ENCODE results near the gene METTL25. TPM values are rescaled to one million over a fixed set of nuclear protein-coding genes. Genes with fewer than 3 reads are reported as not detected.
A peak's percentile ranks its signal among the peaks of the same experiment; 100 is the strongest.

METTL25 gene, protein sequence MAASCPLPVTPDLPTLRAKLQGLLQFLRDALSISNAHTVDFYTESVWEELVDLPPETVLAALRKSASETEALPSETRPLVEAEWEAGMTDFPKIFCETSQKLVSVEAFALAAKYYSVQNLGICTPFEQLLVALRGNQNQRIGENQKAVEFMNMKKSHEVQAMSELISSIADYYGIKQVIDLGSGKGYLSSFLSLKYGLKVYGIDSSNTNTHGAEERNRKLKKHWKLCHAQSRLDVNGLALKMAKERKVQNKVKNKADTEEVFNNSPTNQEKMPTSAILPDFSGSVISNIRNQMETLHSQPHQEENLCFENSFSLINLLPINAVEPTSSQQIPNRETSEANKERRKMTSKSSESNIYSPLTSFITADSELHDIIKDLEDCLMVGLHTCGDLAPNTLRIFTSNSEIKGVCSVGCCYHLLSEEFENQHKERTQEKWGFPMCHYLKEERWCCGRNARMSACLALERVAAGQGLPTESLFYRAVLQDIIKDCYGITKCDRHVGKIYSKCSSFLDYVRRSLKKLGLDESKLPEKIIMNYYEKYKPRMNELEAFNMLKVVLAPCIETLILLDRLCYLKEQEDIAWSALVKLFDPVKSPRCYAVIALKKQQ
- 1 to 10 TPM; 5.1 to 5.4 TPM for total RNA-seq

GRCh38 chr12:82358200-82359114 lies at the start of gene METTL25, which contains the start of gene CCDC59:
Gene METTL25 (plus strand): TSS chr12:82358529. CDS start chr12:82358566, 37 bp downstream.
Gene CCDC59 (minus strand): TSS chr12:82358387. CDS start chr12:82358376, 11 bp downstream.
- Mint-ChIP-seq H3K4me1 (ENCODE audit: low read depth) (peaks cover 49% of the 10 kb centered on the region), H3K4me3 (peak within 1 kb of the TSS; percentile 87 to 92), H3K36me3 (ENCODE audit: insufficient read depth in 2 of 2) (peaks cover 5 to 37% of the 10 kb centered on the region in 2 donors)

GRCh38 chr12:82314406-82314892 lies 43.9 kb upstream of the METTL25 start:
- Mint-ChIP-seq H3K27ac (no peak overlapping the region), H3K27me3 (ENCODE audit: low read depth) (no peaks in the 10 kb centered on the region), H3K4me3 (no peak overlapping the region), H3K9me3 (peaks cover 4 to 11% of the 10 kb centered on the region in 2 donors), H3K36me3 (ENCODE audit: insufficient read depth in 2 of 2) (peaks cover 0 to 3% of the 10 kb centered on the region in 2 donors), H3K4me1 (ENCODE audit: low read depth) (no peaks in the 10 kb centered on the region)
- ATAC-seq (replicated peaks in 1 of 2) (no peak), DNase-seq (no peak)

More at GRCh38 chr12:82358200-82359114, at the start of gene METTL25, which contains the start of gene CCDC59:
- H3K27ac Mint-ChIP-seq: peak within 1 kb of the TSS; percentile 96
- no peaks in the 10 kb centered on the region for H3K27me3 Mint-ChIP-seq (ENCODE audit: low read depth)
- DNase-seq (peak; percentile 95 to 96), ATAC-seq (replicated peaks in 1 of 2) (peak; percentile 94)
- no peaks in the 10 kb centered on the region for H3K9me3 Mint-ChIP-seq

GRCh38 chr12:82319276-82319675 lies 39.1 kb upstream of the METTL25 start:
- H3K4me3 Mint-ChIP-seq: no peak overlapping the region
- H3K27me3 Mint-ChIP-seq (ENCODE audit: low read depth): no peaks in the 10 kb centered on the region
- no peaks in the 10 kb centered on the region for H3K9me3 Mint-ChIP-seq
- no peak for ATAC-seq (replicated peaks in 1 of 2)
- H3K36me3 Mint-ChIP-seq (ENCODE audit: insufficient read depth in 2 of 2): no peaks in the 10 kb centered on the region
- H3K27ac Mint-ChIP-seq: no peak overlapping the region
- no peak for DNase-seq
- no peaks in the 10 kb centered on the region for H3K4me1 Mint-ChIP-seq (ENCODE audit: low read depth)

DNA sequence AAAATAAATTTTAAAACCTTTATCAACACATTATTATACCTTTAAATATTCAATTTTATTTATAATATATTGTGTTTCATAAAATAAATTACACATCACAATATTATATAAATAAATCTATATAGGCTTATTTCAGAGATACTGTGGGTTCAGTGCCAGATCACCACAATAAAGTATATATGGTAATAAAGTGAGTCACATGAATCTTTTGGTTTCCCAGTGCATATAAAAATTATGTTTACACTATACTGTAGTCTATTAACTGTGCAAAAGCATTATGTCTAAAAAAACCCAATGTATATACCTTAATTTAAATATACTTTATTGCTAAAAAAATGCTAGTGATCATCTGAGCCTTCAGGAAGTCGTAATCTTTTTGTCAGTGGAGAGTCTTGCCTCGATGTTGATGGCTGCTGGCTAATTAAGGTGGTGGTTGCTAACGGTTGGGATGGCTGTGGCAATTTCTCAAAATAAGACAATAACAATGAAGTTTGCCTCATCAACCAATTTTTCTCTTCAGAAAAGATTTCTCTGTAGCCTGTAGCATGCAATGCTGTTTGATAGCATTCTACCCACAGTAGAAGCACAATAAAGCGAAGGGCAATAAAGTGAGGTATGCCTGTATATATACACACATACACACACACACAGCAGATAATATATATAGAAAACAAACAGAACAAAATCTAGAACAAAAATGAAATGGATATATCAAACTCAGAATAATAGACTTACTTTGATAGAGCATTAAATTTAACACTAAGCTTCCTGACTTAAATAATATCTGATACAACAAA lies 32.6 kb upstream of the METTL25 start:
- Mint-ChIP-seq H3K4me1 (ENCODE audit: low read depth) (no peaks in the 10 kb centered on the region), H3K4me3 (no peak overlapping the region), H3K27me3 (ENCODE audit: low read depth) (no peaks in the 10 kb centered on the region), H3K9me3 (no peaks in the 10 kb centered on the region), H3K27ac (no peak overlapping the region), H3K36me3 (ENCODE audit: insufficient read depth in 2 of 2) (no peaks in the 10 kb centered on the region)
- ATAC-seq (replicated peaks in 1 of 2): no peak
- DNase-seq: no peak

DNA sequence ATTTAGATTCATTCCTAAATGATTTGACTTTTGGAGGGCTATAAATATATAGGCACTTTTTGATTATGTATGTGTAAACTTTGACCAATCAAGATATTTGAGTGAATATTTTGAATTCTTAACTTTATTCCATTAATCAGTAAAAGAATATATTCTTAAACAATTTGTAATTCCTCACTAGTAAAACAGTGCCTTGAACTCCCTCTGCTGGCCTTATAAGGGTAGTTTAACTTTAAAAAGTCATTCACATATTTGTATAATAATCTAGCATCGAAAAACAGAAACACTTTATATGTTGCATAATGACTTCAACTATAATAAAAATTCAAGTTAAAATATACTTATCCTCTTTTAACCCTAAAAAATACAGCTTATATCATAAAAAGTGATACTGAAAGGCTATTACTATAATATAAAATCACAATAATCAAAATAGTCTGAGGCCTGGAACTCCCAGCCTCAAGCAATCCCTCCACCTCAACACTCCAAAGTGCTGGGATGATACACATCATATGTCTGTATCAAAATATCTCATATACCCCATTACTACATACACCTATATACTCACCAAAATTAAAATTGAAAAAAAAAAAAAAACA lies 31.3 kb upstream of the METTL25 start:
- DNase-seq: no peak
- Mint-ChIP-seq H3K9me3 (no peaks in the 10 kb centered on the region), H3K27me3 (ENCODE audit: low read depth) (no peaks in the 10 kb centered on the region), H3K4me1 (ENCODE audit: low read depth) (no peaks in the 10 kb centered on the region), H3K36me3 (ENCODE audit: insufficient read depth in 2 of 2) (no peaks in the 10 kb centered on the region), H3K4me3 (no peak overlapping the region), H3K27ac (no peak overlapping the region)
- ATAC-seq (replicated peaks in 1 of 2): no peak

GRCh38 chr12:82327861-82328260 lies 30.5 kb upstream of the METTL25 start:
- Mint-ChIP-seq H3K36me3 (ENCODE audit: insufficient read depth in 2 of 2) (no peaks in the 10 kb centered on the region), H3K4me1 (ENCODE audit: low read depth) (no peaks in the 10 kb centered on the region)

GRCh38 chr12:82329508-82329907 lies 28.8 kb upstream of the METTL25 start:
- ATAC-seq (replicated peaks in 1 of 2): no peak
- Mint-ChIP-seq H3K36me3 (ENCODE audit: insufficient read depth in 2 of 2) (no peaks in the 10 kb centered on the region), H3K4me1 (ENCODE audit: low read depth) (no peaks in the 10 kb centered on the region), H3K27ac (no peak overlapping the region), H3K27me3 (ENCODE audit: low read depth) (no peaks in the 10 kb centered on the region), H3K4me3 (no peak overlapping the region), H3K9me3 (no peaks in the 10 kb centered on the region)
- DNase-seq: no peak

More at GRCh38 chr12:82327861-82328260, 30.5 kb upstream of the METTL25 start:
- no peak overlapping the region for H3K4me3 Mint-ChIP-seq
- H3K27ac Mint-ChIP-seq: no peak overlapping the region
- ATAC-seq (replicated peaks in 1 of 2) (no peak), DNase-seq (no peak)
- no peaks in the 10 kb centered on the region for H3K9me3 Mint-ChIP-seq
- H3K27me3 Mint-ChIP-seq (ENCODE audit: low read depth): no peaks in the 10 kb centered on the region

DNA sequence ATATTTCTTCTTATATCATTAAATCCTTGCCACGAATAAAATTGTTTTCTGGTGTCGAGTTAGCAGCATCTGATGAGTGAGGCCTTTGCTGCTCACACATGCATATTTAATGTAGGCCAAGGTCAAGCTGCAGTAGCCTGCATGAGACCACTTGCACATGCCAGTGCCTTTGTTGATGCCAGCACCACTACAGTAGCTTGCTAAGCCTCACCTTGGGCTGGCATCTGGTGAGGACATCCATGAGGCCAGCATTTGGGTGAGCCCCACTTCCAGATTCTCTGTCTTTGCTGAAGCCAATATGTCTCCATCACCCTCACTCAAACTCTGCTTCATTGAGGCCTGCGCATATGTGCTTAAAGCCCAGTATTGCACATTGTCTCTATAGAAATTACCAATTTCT lies 8.2 kb upstream of the METTL25 start:
- Mint-ChIP-seq H3K27ac (peak overlapping the region; percentile 13), H3K4me3 (no peak overlapping the region), H3K9me3 (no peaks in the 10 kb centered on the region), H3K27me3 (ENCODE audit: low read depth) (no peaks in the 10 kb centered on the region), H3K4me1 (ENCODE audit: low read depth) (peaks cover 7% of the 10 kb centered on the region), H3K36me3 (ENCODE audit: insufficient read depth in 2 of 2) (peaks cover 2 to 17% of the 10 kb centered on the region in 2 donors)
- no peak for ATAC-seq (replicated peaks in 1 of 2)
- no peak for DNase-seq

GRCh38 chr12:82351390-82351789 lies 6.9 kb upstream of the METTL25 start:
- no peak overlapping the region for H3K4me3 Mint-ChIP-seq
- no peak for DNase-seq
- H3K36me3 Mint-ChIP-seq (ENCODE audit: insufficient read depth in 2 of 2): peaks cover 2 to 27% of the 10 kb centered on the region in 2 donors
- ATAC-seq (replicated peaks in 1 of 2): no peak
- H3K4me1 Mint-ChIP-seq (ENCODE audit: low read depth): peaks cover 19% of the 10 kb centered on the region
- no peaks in the 10 kb centered on the region for H3K9me3 Mint-ChIP-seq
- no peak overlapping the region for H3K27ac Mint-ChIP-seq
- no peaks in the 10 kb centered on the region for H3K27me3 Mint-ChIP-seq (ENCODE audit: low read depth)

DNA sequence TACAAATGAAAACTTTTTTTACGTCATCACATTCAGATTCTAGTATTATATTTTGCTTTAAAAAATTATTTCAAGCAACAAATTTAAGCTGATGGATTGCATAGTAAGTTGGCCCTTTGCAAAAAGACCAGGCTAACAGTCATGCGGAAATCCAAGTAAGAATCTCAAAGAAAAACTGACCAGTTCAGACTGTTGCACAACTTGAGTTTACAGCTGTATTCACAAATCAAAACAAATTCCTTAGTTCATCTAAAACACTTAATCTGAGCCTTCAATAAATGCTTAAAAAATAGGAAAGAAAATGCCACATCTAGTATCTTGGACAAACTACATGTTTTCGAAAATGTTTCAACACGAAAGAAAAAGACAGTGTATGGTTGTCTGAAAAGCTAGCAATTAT lies 989 bp upstream of the METTL25 start:
- peak overlapping the region; percentile 96 for H3K27ac Mint-ChIP-seq
- DNase-seq: no peak
- no peaks in the 10 kb centered on the region for H3K27me3 Mint-ChIP-seq (ENCODE audit: low read depth)
- peaks cover 49% of the 10 kb centered on the region for H3K4me1 Mint-ChIP-seq (ENCODE audit: low read depth)
- H3K9me3 Mint-ChIP-seq: no peaks in the 10 kb centered on the region
- H3K4me3 Mint-ChIP-seq: peak overlapping the region; percentile 87 to 92
- H3K36me3 Mint-ChIP-seq (ENCODE audit: insufficient read depth in 2 of 2): peaks cover 5 to 43% of the 10 kb centered on the region in 2 donors
- no peak for ATAC-seq (replicated peaks in 1 of 2)

- Mint-ChIP-seq H3K27ac (peak overlapping the region; percentile 96), H3K4me1 (ENCODE audit: low read depth) (peaks cover 49% of the 10 kb centered on the region), H3K4me3 (peak overlapping the region; percentile 87 to 92), H3K27me3 (ENCODE audit: low read depth) (no peaks in the 10 kb centered on the region), H3K36me3 (ENCODE audit: insufficient read depth in 2 of 2) (peaks cover 5 to 43% of the 10 kb centered on the region in 2 donors), H3K9me3 (no peaks in the 10 kb centered on the region)
- DNase-seq: no peak
- no peak for ATAC-seq (replicated peaks in 1 of 2)
These were observed 507 bp upstream of the METTL25 start for GRCh38 chr12:82357845-82358199.

- H3K27ac Mint-ChIP-seq: peak overlapping the region; percentile 96
- no peaks in the 10 kb centered on the region for H3K27me3 Mint-ChIP-seq (ENCODE audit: low read depth)
- H3K4me1 Mint-ChIP-seq (ENCODE audit: low read depth): peaks cover 49% of the 10 kb centered on the region
- H3K9me3 Mint-ChIP-seq: no peaks in the 10 kb centered on the region
- DNase-seq (peak; percentile 7 to 8), ATAC-seq (replicated peaks in 1 of 2) (no peak)
- H3K4me3 Mint-ChIP-seq: peak overlapping the region; percentile 87 to 92
- H3K36me3 Mint-ChIP-seq (ENCODE audit: insufficient read depth in 2 of 2): peaks cover 5 to 34% of the 10 kb centered on the region in 2 donors
These were observed 768 bp downstream of the METTL25 start for GRCh38 chr12:82359115-82359478.

Measured in activated T-cell treated with anti-CD3 and anti-CD28 coated beads, Interleukin-2, amount 50 U/mL, for 72 hours (primary cell).